NT2/D1 (cell line): Measurements from ENCODE around the gene MPZL1.

ENCODE experiments used
- DNase-seq: peaks from one replicate; pipeline ENCODE4 v3.0.0-alpha.2; 2011; ENCODE audit warnings: low read depth, low spot score
- H3K27me3 ChIP-seq: 2 replicates; pipeline ENCODE4 v1.6.0; 2011; ENCODE audit warnings: mild to moderate bottlenecking; ENCODE audit not compliant: insufficient read length, insufficient read depth
- H3K36me3 ChIP-seq: 2 replicates; pipeline ENCODE4 v1.6.1; 2011; ENCODE audit warnings: mild to moderate bottlenecking, low read length, mixed read lengths; ENCODE audit not compliant: insufficient read depth, insufficient read length
- H3K4me1 ChIP-seq: 2 replicates; pipeline ENCODE4 v1.5.1; 2011; ENCODE audit not compliant: insufficient read depth, insufficient read length
- H3K4me3 ChIP-seq: 2 replicates; pipeline ENCODE4 v1.5.1; 2011; ENCODE audit warnings: low read depth; ENCODE audit not compliant: insufficient read length
- H3K9ac ChIP-seq: 2 replicates; pipeline ENCODE4 v1.6.0; 2011; ENCODE audit warnings: low read depth; ENCODE audit not compliant: insufficient read length
- H3K9me3 ChIP-seq: 2 replicates; pipeline ENCODE4 v1.5.1; 2011; ENCODE audit warnings: mild to moderate bottlenecking, low read length; ENCODE audit not compliant: insufficient read depth
- SUZ12 ChIP-seq: IDR thresholded peaks from 2 replicates; pipeline ENCODE4 v1.6.1; 2011; ENCODE audit not compliant: insufficient read length, insufficient read depth; ENCODE audit errors: extremely low read depth
- YY1 ChIP-seq: IDR thresholded peaks from 2 replicates; pipeline ENCODE4 v1.6.1; 2011; ENCODE audit not compliant: insufficient read length, insufficient read depth
- ZNF274 ChIP-seq: IDR thresholded peaks from 2 replicates; pipeline ENCODE4 v1.6.1; 2011; ENCODE audit warnings: mild to moderate bottlenecking, low read depth, low read length

MPZL1 gene

DNA sequence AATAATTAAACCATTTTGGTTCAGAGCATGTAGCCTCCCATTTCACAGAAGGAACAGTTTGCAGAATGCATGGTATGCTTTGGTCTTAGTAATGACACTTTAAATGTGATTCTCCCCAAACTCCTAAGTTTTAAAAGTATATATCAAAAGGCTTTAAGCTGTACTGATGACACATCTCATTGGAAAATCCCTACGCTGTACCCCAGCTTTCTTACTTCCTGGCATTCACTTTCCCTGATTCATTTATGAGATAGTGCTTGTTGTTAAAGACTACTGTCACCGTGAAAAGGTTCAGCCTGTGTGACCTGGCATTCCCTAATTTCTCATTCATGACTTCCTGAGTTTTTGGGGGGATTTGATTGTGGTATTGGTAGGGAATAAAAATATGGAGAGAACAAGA is 53.4 kb downstream of the MPZL1 start:
- TF ChIP-seq YY1 (no peak), SUZ12 (no peak), ZNF274 (no peak)
- Histone ChIP-seq H3K9me3 (peaks cover 7% of the 10 kb centered on the region; the same call in 1 of the 2 replicates), H3K4me3 (no peak overlapping the region), H3K36me3 (peaks cover 70% of the 10 kb centered on the region), H3K27me3 (peaks cover 6% of the 10 kb centered on the region), H3K4me1 (no peaks in the 10 kb centered on the region), H3K9ac (no peak overlapping the region)
- no peak for DNase-seq

DNA sequence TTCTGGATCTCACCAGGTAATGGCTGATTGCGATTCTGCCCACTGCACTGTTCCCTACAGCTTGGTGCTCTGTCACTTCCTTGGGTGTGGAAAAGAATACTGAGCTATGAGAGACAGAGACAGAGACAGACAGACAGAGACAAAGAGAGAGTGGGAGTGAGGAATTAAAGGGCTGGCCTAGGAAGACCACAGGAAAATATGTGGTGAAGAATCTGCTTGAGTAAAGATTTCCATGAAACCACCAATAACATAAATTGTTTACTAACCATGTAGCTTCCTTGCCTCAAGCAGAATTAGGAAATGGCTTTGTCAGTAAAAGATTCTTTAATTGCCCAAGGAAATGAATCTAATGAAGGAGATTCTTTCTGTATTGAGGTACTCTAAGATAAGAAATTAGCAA is 54.4 kb downstream of the MPZL1 start:
- no peak overlapping the region for H3K9ac ChIP-seq

DNA sequence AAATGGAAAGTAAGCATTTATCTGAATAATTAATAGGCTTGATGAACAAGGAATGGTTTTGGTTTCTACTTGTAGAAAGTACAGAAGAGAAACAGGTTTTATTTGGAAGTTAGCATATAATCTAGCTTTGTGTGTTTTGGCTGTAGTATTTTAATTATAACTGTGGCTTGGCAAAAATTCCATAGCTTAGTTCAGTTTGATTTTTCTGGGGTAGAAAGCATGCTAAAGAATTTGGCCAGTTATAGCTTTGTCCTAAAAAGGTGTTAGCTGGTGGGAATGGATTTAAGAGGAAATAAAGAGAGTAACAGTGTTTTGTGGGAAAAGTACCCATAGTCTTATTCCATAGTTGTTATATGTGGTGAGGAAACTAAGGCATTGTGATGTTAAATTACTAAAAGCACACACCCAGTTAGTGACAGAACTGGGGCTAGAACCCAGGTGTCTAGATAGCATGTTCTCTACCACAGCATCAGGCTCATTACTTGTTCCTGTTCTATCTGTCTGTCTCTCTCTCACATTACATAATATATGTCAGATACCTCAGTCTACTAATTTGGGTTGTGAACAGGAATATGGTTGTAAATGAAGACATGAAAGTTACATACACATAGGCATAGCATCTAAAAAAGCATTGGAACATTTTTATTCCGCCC is 55.0 kb downstream of the MPZL1 start:
- H3K4me1 ChIP-seq, result no peaks in the 10 kb centered on the region
- peaks cover 68% of the 10 kb centered on the region for H3K36me3 ChIP-seq
- peaks cover 6% of the 10 kb centered on the region for H3K27me3 ChIP-seq
- H3K9me3 ChIP-seq, result peaks cover 7% of the 10 kb centered on the region; the same call in 1 of the 2 replicates
- no peak overlapping the region for H3K9ac ChIP-seq
- DNase-seq, result no peak
- H3K4me3 ChIP-seq, result no peak overlapping the region
- TF ChIP-seq ZNF274, result no peak
- no peak for TF ChIP-seq YY1

More for the DNA sequence above, 54.4 kb downstream of the MPZL1 start:
- Histone ChIP-seq H3K4me1 (no peaks in the 10 kb centered on the region), H3K27me3 (peaks cover 6% of the 10 kb centered on the region), H3K36me3 (peaks cover 70% of the 10 kb centered on the region), H3K4me3 (no peak overlapping the region), H3K9me3 (peaks cover 9% of the 10 kb centered on the region; the same call in 1 of the 2 replicates)
- DNase-seq, result no peak
- no peak for TF ChIP-seq YY1
- TF ChIP-seq SUZ12, result no peak
- no peak for TF ChIP-seq ZNF274

DNA sequence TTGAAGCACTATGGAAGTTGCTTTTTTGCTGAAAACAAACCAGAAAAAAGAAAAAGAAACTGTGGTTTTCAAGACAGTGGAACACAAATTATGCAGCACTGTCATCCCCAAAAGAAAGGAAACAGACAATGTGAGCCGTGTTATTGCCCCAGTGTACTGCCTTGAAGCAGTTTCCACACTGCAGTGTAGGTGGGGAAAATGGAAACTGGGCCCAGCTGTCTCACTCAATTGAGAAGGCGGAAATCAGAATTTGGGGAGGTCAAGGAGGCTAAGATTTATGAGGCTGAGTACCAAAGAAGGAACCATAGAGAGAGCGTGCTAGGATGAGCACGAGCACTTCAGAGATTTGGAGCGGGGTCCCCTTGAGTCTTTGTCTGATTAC is 55.5 kb downstream of the MPZL1 start:
- Histone ChIP-seq H3K9me3 (0 out of 2 replicates have a peak, but pooled peaks cover 5% of the 10 kb centered on the region), H3K4me3 (no peak overlapping the region), H3K27me3 (peaks cover 3% of the 10 kb centered on the region), H3K36me3 (peaks cover 63% of the 10 kb centered on the region), H3K9ac (no peak overlapping the region), H3K4me1 (no peaks in the 10 kb centered on the region)
- TF ChIP-seq YY1 (no peak), ZNF274 (no peak), SUZ12 (no peak)
- no peak for DNase-seq

DNA sequence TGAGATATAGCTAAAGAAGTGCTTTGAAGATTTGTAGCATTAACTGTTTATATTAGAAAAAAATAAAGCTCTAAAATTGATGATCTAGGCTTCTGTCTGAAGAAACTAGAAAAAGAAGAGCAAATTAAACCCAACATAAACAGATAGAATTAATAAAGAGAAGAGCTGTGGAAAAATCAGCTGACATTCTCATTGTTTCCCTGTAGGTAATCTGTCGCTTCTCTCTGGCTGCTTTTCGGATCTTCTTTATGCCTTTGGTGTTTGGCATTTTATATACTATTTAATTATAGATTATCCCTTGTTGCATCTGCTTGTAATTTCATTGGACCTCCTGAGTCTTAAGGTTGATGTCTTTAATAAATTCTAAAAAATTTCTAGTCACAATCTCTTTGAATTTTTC is 59.8 kb downstream of the MPZL1 start:
- no peak overlapping the region for H3K4me3 ChIP-seq
- H3K9me3 ChIP-seq, result 0 out of 2 replicates have a peak, but pooled peaks cover 5% of the 10 kb centered on the region
- no peaks in the 10 kb centered on the region for H3K4me1 ChIP-seq
- peaks cover 42% of the 10 kb centered on the region for H3K36me3 ChIP-seq
- DNase-seq, result no peak
- TF ChIP-seq ZNF274 (no peak), SUZ12 (no peak), YY1 (no peak)
- no peak overlapping the region for H3K9ac ChIP-seq
- no peaks in the 10 kb centered on the region for H3K27me3 ChIP-seq

DNA sequence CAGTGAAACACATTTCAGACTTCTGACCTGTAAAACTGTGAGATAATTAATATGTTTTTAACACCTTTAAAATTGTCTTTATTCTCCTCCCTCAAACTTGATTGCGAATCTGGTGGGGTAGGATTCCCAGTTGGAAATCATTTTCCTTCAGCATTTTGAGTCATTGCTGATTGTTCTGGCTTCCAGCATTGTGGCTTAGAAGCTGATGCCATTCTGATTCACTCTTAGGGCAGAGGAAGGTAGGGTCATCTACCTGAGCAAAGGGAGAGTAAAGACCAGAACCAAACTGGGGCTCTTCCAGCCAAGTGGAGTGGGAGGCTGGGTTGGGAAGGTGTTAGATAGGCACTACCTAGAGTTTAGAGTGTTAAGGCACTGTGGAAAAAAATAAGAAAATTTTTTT is 61.2 kb downstream of the MPZL1 start:
- no peak overlapping the region for H3K4me3 ChIP-seq
- no peak for TF ChIP-seq ZNF274
- TF ChIP-seq YY1, result no peak
- no peak for TF ChIP-seq SUZ12
- no peak overlapping the region for H3K9ac ChIP-seq
- peaks cover 45% of the 10 kb centered on the region for H3K36me3 ChIP-seq
- no peak for DNase-seq
- no peaks in the 10 kb centered on the region for H3K27me3 ChIP-seq
- H3K9me3 ChIP-seq, result 0 out of 2 replicates have a peak, but pooled peaks cover 5% of the 10 kb centered on the region
- H3K4me1 ChIP-seq, result no peaks in the 10 kb centered on the region

DNA sequence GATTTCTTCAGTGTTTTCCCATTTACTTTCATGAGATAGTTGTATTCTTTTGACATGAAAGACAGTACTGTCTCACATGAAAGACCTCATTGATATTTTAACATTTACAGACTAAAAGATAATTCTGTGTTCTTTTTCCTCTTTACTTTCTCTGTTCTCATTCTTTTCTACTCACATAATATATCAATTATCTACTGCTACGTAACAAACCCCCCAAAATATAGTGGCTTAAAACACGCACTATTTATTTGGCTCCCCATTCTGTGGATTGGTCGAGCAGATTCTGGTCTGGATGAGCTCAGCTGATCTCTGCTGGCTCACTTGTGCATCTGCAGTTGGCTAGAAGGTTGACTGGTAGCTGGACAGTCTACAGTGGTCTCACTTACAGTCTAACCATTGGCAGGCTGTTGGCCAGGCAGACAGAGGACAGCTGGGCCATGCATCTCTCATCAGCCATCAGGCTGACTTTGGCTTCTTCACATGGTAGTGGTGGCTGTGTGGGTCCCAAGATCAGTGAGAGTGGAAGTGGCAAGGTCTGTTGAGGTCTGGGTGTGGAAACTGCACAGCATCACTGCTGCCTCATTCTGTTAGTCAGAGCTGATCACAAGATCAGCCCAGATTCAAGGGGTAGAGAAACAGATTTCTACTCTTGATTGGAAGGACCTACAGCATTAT is 63.2 kb downstream of the MPZL1 start:
- H3K9me3 ChIP-seq, result 0 out of 2 replicates have a peak, but pooled peaks cover 5% of the 10 kb centered on the region
- H3K4me1 ChIP-seq, result no peaks in the 10 kb centered on the region
- DNase-seq, result no peak
- TF ChIP-seq ZNF274 (no peak), YY1 (no peak), SUZ12 (no peak)
- no peak overlapping the region for H3K9ac ChIP-seq
- peaks cover 61% of the 10 kb centered on the region for H3K36me3 ChIP-seq
- H3K27me3 ChIP-seq, result no peaks in the 10 kb centered on the region
- no peak overlapping the region for H3K4me3 ChIP-seq

DNA sequence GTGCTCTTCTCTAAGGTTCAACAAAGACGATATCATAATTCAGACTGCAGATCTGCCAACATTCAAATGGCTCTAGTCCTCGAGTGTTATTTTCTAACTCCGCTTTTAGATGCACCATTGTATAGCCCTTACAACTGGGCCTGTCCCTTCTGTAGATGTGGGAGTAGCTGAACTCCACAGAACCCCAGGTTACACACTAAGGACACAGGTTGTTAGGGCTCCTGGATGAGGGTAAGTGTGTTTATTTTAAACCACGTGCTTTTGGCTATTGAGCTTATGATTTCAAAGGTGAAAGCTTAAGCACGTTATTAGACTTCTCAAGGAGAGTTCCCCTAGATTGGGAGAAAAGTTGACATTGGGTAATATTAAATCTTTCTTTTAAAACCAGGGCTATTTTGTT is 64.7 kb downstream of the MPZL1 start:
- Histone ChIP-seq H3K36me3 (peaks cover 69% of the 10 kb centered on the region), H3K4me3 (no peak overlapping the region), H3K27me3 (no peaks in the 10 kb centered on the region), H3K9me3 (no peaks in the 10 kb centered on the region), H3K4me1 (peaks cover 2% of the 10 kb centered on the region), H3K9ac (no peak overlapping the region)
- DNase-seq, result no peak
- TF ChIP-seq SUZ12 (no peak), ZNF274 (no peak), YY1 (no peak)
